GM12865 (cell line): ENCODE data around the gene ADSS2.

Source experiments
- DNase-seq: peaks from one replicate; pipeline ENCODE4 v3.0.0; 2010; ENCODE audit warnings: low read depth
- H3K4me3 ChIP-seq: 2 replicates; pipeline ENCODE4 v1.5.1; 2011; ENCODE audit warnings: mild to moderate bottlenecking, low read depth, low read length, control low read depth
- CTCF ChIP-seq: IDR thresholded peaks from 2 replicates; pipeline ENCODE4 v1.5.1; 2011; ENCODE audit warnings: low read length, control low read depth, low read depth, inconsistent platforms; ENCODE audit not compliant: insufficient read depth; ENCODE audit errors: missing control alignments

The ADSS2 gene

DNA sequence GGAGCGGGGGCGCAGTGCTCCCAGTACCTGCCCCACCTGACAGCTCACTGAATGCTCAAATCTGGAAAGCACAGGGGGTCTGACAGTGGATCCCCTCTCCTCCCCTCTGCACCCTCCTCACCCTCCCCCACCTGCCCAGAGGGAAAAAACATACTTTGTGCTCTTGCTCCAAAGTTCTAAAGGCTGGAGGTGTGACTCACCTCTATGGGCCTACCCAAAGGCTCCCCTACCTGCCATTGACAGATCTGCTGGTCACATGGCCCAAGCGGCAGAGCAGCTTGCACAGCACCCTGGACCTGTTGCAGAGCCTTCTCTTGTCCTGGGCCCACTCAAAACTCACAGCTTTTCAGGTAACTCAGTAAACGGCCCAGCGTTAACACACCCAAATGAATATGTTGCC, 55.7 kb downstream of the ADSS2 start:
- no peak overlapping the region for H3K4me3 ChIP-seq
- TF ChIP-seq CTCF: no peak
- no peak for DNase-seq

DNA sequence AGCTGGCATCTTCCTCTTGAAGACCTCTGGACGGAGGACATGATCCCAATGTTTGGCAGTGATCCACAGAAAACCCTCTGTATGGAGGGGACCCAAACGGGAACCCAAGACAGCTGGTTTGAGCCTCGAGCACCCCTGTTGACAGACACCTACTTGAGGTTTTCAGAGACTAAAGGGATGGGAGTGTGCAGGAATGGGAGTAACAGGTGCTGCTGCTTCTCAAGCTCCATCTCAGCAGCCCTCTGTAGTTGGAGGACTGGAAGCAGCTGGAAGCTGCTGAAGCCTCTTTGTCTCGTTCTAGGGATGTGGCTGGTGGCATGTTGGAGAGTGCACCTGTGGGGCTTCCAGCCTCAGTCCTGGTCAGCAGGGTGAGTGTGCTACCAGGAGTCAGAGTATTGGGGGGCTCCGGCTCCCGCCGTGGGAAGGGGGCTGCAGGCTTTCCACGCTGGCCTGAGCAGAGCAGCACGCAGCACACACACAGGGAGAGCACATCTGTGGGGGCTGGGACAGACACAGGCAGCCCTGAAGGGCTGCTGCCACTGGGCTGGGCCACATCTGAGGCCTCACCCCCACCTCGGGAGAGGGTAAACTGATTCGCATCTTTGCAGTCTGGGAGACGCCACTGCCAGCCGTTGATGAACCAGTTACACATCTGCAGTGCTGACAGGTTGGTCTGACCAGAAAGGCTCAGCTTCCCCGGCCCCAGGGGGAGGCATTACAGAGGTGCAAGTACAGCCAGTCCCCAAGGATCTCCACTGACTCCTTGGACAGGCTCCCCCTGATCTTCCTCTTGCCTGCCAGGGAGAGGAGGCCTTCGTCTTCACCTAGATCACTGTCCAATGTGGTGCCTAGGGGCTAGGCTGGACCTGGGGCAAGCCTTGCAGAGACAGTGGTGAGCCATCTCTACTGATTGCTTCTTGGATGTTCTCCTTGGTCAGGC, 56.6 kb downstream of the ADSS2 start:
- no peak for DNase-seq
- no peak for TF ChIP-seq CTCF
- H3K4me3 ChIP-seq: no peak overlapping the region

DNA sequence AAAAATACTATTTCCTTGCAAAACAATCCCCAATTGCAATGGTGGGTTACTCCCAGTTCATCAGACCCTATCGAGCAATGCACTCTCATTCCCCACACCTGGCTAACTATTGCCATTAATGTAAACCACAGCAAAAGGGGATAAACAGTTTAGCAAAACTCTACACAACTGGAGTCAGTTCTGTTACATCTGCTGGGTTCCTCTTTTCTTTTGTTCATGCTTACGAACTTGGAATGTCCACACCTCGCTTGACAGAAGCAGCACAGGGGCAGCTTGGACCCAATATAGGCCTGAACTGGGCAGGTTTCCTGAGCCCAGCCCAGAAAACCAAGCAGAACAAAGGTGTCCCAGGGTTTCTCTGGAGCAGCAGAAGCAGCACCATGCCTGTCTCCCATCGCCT, 57.4 kb downstream of the ADSS2 start:
- no peak for DNase-seq
- H3K4me3 ChIP-seq: no peak overlapping the region
- TF ChIP-seq CTCF: no peak

DNA sequence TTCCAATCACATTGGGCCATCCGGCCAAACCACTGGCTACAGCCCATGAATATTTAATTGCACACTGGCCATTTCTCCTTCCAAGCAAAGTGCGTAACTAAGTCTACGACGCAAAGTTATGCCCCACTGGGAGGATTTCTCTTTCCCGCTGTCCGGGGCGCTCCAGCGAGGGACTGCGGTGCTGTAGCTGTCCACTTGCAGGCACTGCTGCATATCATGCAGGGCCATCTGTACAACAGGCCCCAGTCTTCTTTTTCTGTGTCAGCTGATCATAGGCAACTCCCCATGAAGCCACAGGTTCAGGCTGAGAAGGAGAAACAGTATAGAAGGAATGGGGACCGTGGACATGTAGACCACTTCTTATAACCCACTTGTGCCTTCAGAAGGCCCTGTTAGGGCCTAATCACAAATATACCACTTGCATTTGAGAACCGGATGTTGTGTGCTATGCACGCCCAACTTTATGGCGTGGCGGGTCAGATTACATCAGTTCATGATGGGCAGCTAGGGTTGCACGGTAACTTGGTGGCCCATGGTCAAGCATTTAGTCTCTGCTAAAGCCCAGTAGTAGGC, 58.0 kb downstream of the ADSS2 start:
- no peak overlapping the region for H3K4me3 ChIP-seq
- TF ChIP-seq CTCF: no peak
- no peak for DNase-seq

- no peak for DNase-seq
These were observed 59.9 kb downstream of the ADSS2 start for GRCh38 chr1:244391761-244392160.

DNA sequence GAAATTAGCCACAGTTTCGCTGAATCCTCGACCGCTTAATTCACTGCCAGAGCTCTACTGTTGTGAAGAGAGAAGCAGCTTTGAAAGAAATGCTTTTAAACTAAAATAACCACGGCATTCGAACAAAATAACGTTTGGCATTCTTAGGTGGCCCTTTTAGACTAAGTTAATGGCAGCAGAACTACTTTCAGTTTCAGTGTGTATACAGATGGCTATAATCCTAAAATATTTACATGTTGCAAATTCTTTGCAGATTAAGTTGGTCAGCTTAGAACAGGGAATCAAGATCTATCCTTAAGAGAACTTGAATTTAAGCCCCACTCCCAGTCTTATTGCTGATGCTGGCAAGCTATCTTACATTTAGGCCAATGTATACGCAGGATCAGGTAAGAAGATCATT, 62.7 kb downstream of the ADSS2 start:
- DNase-seq: no peak
- no peak for TF ChIP-seq CTCF
- no peak overlapping the region for H3K4me3 ChIP-seq

More at GRCh38 chr1:244391761-244392160, 59.9 kb downstream of the ADSS2 start:
- TF ChIP-seq CTCF: no peak
- H3K4me3 ChIP-seq: no peak overlapping the region
